Hair follicle dermal papilla cell (primary cell): ENCODE measurements around the gene GLIPR1L2. TPM values are rescaled to one million over a fixed set of nuclear protein-coding genes. Genes with fewer than 3 reads are reported as not detected.

Source experiments
- total RNA-seq: library from RNA; depleted of rRNA; stranded (reverse); fragments of >200 nt; gene quantifications from 2 replicates; pipeline ENCODE4 v1.2.3, GENCODE V29; 2012

Gene GLIPR1L2
- total RNA-seq = 0.16 and 0.85 TPM in 2 replicates

GRCh38 chr12:75390899-75391538, at the start of gene GLIPR1L2:
Gene GLIPR1L2 (plus strand): TSS chr12:75391089. CDS start chr12:75391117, 28 bp downstream.

GRCh38 chr12:75480469-75480949, 89.6 kb downstream of the GLIPR1L2 start, which contains the start of gene GLIPR1:
Gene GLIPR1 (plus strand): TSS chr12:75480755. CDS start chr12:75480881, 126 bp downstream.

Other genes with a start within 250 kb of the GLIPR1L2 start
- gene KCNC2, start 181.2 kb upstream of the GLIPR1L2 start, total RNA-seq = not detected in 2 replicates
- gene CAPS2, start 60.8 kb upstream of the GLIPR1L2 start, total RNA-seq = 6.6 and 7.5 TPM in 2 replicates
- gene GLIPR1L1, start 56.4 kb upstream of the GLIPR1L2 start, total RNA-seq = not detected in 2 replicates
- 130 and 279 TPM in 2 replicates for gene GLIPR1, start 89.7 kb downstream of the GLIPR1L2 start, total RNA-seq
- 27.4 and 30.5 TPM in 2 replicates for gene KRR1, start 120.5 kb downstream of the GLIPR1L2 start, total RNA-seq